Measurements from ENCODE around the gene CCBE1.

Gene CCBE1

DNA sequence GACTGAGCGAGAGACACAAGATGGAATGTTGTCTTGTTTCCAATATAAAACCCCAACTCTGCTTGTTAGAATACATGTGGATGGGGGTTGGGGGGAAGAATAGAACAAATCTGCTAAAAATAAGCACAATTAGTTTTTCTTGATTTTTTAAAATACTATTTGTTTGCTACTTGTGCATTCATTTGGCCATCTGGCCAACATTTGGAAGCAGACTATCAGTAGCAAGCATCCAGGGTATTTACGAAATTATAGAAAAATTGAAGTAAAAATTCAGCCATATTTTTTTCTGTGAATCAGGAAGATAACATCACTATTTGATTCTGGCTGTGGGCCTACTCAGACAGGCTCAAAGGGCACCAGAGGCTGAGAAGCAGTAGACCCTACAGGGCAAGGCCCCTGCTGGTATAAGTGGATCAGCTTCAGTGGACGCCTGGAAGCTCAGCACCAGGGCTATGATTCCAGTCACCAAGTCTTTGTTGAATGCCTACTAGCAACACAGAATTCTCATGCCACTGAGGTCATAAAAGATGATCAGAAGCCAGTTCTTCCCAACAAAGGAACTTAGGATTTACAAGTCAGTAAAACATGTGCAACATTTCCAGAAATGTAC is 133.9 kb downstream of the CCBE1 start:
- Histone ChIP-seq H3K4me1 (ENCODE audit: control insufficient read depth, low read depth, low read length) (peaks cover 12% of the 10 kb centered on the region), H3K9me3 (ENCODE audit: control insufficient read depth, low read depth, low read length) (no peaks in the 10 kb centered on the region), H3K27me3 (ENCODE audit: control insufficient read depth, insufficient read depth, low read length) (no peaks in the 10 kb centered on the region), H3K27ac (ENCODE audit: low read length) (no peak overlapping the region), H3K36me3 (ENCODE audit: control insufficient read depth, low read depth, low read length) (no peaks in the 10 kb centered on the region), H3K4me3 (ENCODE audit: low read length) (no peak overlapping the region), H3K9ac (ENCODE audit: low read length) (no peak overlapping the region)

DNA sequence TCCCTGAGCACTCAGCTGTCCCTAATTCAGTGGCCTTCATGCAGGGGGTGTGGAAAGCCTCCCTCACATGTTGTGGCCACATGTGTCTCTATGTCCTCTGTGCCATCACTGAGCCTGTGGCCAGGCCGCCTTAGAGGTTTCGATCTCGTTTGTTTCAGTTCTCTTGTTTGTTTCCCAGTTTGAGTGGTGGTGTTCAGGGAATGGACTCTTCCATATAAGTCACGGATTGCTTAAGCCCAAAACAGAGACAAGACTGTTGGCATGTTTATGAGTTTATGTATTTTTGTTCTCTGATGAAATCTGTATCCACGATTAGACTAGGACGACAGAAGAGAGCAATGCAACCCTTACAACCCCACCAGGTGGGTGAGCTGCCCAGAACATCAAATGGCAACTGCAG is 134.5 kb downstream of the CCBE1 start:
- Histone ChIP-seq H3K36me3 (ENCODE audit: control insufficient read depth, low read depth, low read length) (no peaks in the 10 kb centered on the region), H3K27me3 (ENCODE audit: control insufficient read depth, insufficient read depth, low read length) (no peaks in the 10 kb centered on the region), H3K4me1 (ENCODE audit: control insufficient read depth, low read depth, low read length) (peaks cover 12% of the 10 kb centered on the region), H3K4me3 (ENCODE audit: low read length) (no peak overlapping the region), H3K27ac (ENCODE audit: low read length) (no peak overlapping the region), H3K9me3 (ENCODE audit: control insufficient read depth, low read depth, low read length) (no peaks in the 10 kb centered on the region), H3K9ac (ENCODE audit: low read length) (no peak overlapping the region)

DNA sequence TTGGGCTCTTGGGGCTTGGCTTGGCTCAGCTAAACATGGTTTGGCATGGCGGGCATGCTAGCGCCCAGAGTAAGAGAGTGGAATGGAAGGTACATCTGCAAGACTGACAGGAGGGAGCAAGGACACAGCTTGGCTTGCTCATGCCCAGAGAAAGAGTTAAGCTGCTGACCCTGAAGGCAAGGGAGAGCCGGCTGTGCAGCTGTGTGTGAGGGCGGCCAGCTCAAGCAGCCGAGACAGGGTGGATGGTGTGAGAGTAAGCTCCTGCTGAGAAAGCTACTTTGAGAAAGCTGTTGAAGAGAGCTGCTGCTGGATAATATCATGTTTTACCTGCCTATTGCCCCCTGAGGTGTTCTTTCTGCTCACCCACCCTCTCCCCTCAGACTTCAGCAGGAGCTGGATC is 135.6 kb downstream of the CCBE1 start:
- no peaks in the 10 kb centered on the region for H3K9me3 ChIP-seq (ENCODE audit: control insufficient read depth, low read depth, low read length)
- H3K9ac ChIP-seq (ENCODE audit: low read length), result no peak overlapping the region
- peaks cover 12% of the 10 kb centered on the region for H3K4me1 ChIP-seq (ENCODE audit: control insufficient read depth, low read depth, low read length)
- no peaks in the 10 kb centered on the region for H3K36me3 ChIP-seq (ENCODE audit: control insufficient read depth, low read depth, low read length)
- no peaks in the 10 kb centered on the region for H3K27me3 ChIP-seq (ENCODE audit: control insufficient read depth, insufficient read depth, low read length)
- H3K4me3 ChIP-seq (ENCODE audit: low read length), result no peak overlapping the region
- no peak overlapping the region for H3K27ac ChIP-seq (ENCODE audit: low read length)

DNA sequence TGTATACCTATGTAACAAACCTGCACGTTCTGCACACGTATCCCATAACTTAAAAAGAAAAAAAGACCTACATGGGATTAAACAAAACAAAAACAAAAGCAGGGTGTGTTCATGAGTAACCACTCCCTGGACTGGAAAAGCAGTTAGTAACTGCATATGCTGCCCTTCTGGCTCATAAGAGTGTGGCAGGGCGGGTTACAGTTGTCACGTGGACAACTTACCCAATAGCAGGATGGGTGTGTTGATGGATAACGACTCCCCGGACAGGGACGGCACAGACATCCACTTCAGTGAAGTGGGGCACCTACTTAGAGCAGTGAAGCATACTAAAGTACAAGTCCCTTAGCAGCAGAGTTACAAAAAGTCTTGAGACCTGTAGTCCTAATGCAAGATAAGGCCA is 136.7 kb downstream of the CCBE1 start:
- H3K4me3 ChIP-seq (ENCODE audit: low read length), result no peak overlapping the region
- no peak overlapping the region for H3K27ac ChIP-seq (ENCODE audit: low read length)
- no peaks in the 10 kb centered on the region for H3K36me3 ChIP-seq (ENCODE audit: control insufficient read depth, low read depth, low read length)
- no peaks in the 10 kb centered on the region for H3K27me3 ChIP-seq (ENCODE audit: control insufficient read depth, insufficient read depth, low read length)
- no peak overlapping the region for H3K9ac ChIP-seq (ENCODE audit: low read length)
- H3K4me1 ChIP-seq (ENCODE audit: control insufficient read depth, low read depth, low read length), result peaks cover 6% of the 10 kb centered on the region
- H3K9me3 ChIP-seq (ENCODE audit: control insufficient read depth, low read depth, low read length), result no peaks in the 10 kb centered on the region

DNA sequence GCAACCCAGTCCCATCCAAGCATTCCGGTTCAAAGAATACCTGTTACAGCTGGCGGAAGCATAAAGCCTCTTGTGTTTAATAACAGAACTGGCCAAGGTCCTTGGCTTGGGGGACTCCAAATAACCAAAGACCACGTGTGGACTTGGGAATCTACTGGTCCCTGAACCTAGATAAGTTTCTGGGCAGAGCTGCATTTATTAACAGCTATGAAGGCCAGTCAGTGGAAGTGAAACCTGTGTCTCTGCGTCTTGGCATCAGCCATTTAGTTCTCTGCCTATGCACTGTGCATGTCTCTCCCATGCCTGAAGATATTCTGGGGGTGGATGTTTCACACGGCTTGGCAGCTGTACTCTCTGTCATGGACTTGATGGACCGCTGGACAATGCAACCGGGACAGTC is 137.7 kb downstream of the CCBE1 start:
- H3K4me3 ChIP-seq (ENCODE audit: low read length), result no peak overlapping the region
- no peak overlapping the region for H3K9ac ChIP-seq (ENCODE audit: low read length)
- H3K9me3 ChIP-seq (ENCODE audit: control insufficient read depth, low read depth, low read length), result no peaks in the 10 kb centered on the region
- H3K4me1 ChIP-seq (ENCODE audit: control insufficient read depth, low read depth, low read length), result peaks cover 5% of the 10 kb centered on the region
- no peaks in the 10 kb centered on the region for H3K36me3 ChIP-seq (ENCODE audit: control insufficient read depth, low read depth, low read length)
- no peak overlapping the region for H3K27ac ChIP-seq (ENCODE audit: low read length)
- H3K27me3 ChIP-seq (ENCODE audit: control insufficient read depth, insufficient read depth, low read length), result no peaks in the 10 kb centered on the region

DNA sequence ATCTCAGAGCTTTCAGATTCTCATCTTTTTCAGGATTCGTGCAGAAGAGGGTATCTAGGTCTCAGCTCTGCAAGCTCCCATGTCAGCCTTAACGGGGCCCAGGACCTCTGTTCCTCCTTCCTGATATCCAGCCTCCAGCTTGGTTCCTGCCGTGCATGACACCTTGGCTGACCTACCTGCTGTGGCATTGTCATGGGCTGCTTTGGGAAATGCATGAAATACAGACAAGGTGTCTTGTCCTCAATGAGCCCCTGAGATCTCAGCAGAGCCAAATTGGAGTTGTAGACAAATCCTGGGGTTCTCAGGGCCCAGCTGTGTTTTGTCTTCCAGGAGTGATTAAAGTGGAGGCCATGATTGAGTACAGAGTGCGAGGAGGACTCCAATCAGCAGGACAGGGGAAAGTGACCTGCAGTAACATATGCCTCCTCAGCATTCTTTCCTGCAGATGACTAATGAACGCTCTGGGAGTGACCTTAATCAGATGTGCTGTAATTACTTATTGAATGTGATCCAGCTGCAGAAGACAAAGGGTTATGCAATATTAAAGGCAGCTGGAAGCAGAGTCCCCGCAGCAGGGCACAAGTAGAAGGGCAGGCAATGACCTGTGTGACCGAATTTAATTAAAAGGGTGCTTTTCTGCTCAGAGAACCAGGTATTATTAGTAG is 141.1 kb downstream of the CCBE1 start:
- no peak overlapping the region for H3K9ac ChIP-seq (ENCODE audit: low read length)
- H3K4me1 ChIP-seq (ENCODE audit: control insufficient read depth, low read depth, low read length), result peaks cover 5% of the 10 kb centered on the region
- H3K27ac ChIP-seq (ENCODE audit: low read length), result no peak overlapping the region
- H3K36me3 ChIP-seq (ENCODE audit: control insufficient read depth, low read depth, low read length), result no peaks in the 10 kb centered on the region
- no peak overlapping the region for H3K4me3 ChIP-seq (ENCODE audit: low read length)
- no peaks in the 10 kb centered on the region for H3K9me3 ChIP-seq (ENCODE audit: control insufficient read depth, low read depth, low read length)
- no peaks in the 10 kb centered on the region for H3K27me3 ChIP-seq (ENCODE audit: control insufficient read depth, insufficient read depth, low read length)

DNA sequence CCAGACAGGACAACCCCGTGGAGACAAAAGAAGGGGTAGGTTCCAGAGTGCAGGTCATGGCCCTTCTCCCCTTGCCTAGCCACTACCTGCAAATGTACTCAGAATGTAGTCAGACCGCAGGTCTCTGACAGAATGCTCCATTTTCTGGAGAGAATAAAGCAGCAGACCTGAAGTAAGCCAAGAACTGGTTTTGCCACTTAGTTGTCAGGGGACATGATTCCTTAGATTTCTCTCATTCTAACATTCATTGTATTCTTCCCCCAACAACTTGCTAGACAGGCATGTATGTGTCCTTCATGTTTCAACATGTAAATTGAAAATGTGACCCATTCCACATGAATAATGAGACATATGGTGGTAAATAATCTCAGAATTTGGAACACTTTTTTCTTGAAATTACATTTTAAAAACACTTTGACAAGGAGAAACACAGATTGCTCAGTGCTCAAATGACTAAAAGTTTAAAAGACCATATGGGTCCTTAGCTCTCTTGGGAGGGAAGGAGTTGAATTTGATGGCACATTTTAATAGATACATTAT is 142.4 kb downstream of the CCBE1 start:
- no peak overlapping the region for H3K4me3 ChIP-seq (ENCODE audit: low read length)
- H3K36me3 ChIP-seq (ENCODE audit: control insufficient read depth, low read depth, low read length), result no peaks in the 10 kb centered on the region
- H3K9me3 ChIP-seq (ENCODE audit: control insufficient read depth, low read depth, low read length), result no peaks in the 10 kb centered on the region
- H3K27me3 ChIP-seq (ENCODE audit: control insufficient read depth, insufficient read depth, low read length), result no peaks in the 10 kb centered on the region
- peaks cover 5% of the 10 kb centered on the region for H3K4me1 ChIP-seq (ENCODE audit: control insufficient read depth, low read depth, low read length)
- no peak overlapping the region for H3K27ac ChIP-seq (ENCODE audit: low read length)
- no peak overlapping the region for H3K9ac ChIP-seq (ENCODE audit: low read length)

DNA sequence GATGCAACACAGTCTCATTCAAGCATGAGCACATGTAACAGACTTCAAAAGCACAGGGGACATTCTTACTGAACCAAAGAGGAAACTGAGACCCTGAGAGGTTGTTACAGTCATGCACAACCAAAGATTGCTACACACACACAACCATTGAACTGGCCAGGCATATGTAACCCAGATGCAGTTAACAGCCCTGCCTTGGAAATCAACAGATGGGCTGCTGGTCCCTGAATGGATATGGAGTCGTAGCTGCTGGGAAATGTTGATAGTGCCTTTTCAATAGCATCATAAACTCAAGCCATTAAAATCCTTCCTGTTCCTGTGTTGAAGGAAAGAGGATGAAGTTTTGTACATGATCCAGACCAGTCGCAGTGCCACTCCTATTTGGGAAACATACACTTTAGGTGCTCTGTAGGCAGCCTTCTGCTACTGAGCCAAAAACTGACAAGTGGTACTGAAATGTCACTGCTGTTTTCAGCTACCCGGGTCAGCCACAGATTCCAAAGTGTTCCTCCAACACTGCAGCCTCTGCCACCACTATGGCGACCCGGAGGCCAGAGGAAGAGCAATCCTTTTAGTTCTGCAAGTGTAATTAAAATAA is 143.9 kb downstream of the CCBE1 start:
- H3K4me1 ChIP-seq (ENCODE audit: control insufficient read depth, low read depth, low read length), result peaks cover 7% of the 10 kb centered on the region
- no peaks in the 10 kb centered on the region for H3K9me3 ChIP-seq (ENCODE audit: control insufficient read depth, low read depth, low read length)
- H3K27ac ChIP-seq (ENCODE audit: low read length), result no peak overlapping the region
- H3K36me3 ChIP-seq (ENCODE audit: control insufficient read depth, low read depth, low read length), result no peaks in the 10 kb centered on the region
- no peak overlapping the region for H3K4me3 ChIP-seq (ENCODE audit: low read length)
- H3K27me3 ChIP-seq (ENCODE audit: control insufficient read depth, insufficient read depth, low read length), result no peaks in the 10 kb centered on the region
- no peak overlapping the region for H3K9ac ChIP-seq (ENCODE audit: low read length)

DNA sequence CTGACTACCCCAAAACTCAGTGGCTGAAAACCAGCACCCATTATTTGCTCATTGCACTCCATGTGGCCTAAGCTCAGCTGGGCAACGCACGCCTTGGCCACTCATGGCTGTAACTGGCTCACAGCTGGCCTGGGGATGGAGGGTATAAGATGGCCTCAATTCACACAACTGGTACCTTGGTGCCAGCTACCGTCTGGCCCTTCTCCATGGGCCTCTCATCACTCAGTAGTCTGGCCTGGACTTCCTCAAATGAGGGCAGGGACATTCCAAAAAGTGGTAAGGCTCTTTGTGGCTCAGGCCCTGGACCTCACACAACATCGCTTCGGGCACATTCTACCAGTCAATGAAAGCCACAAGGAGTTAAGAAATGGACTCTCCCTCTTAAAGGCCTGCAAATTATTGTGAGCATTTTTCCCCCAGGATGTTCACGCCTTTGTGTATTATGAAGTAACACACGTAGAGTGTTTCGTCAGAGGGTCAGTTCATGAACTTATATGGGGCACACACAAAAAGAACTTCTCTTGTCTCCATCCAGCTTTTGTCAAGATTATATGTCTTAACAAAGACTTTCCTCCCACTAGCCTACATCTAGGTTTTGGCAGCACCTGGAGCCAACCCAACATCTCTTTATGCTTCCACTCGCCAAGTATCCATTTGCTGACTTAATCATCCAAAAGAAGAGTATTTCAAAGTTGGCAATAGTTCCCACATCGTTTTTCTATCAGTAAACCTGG is 145.2 kb downstream of the CCBE1 start:
- Histone ChIP-seq H3K9ac (ENCODE audit: low read length) (no peak overlapping the region), H3K4me1 (ENCODE audit: control insufficient read depth, low read depth, low read length) (peaks cover 20% of the 10 kb centered on the region), H3K36me3 (ENCODE audit: control insufficient read depth, low read depth, low read length) (no peaks in the 10 kb centered on the region), H3K27ac (ENCODE audit: low read length) (no peak overlapping the region), H3K9me3 (ENCODE audit: control insufficient read depth, low read depth, low read length) (no peaks in the 10 kb centered on the region), H3K27me3 (ENCODE audit: control insufficient read depth, insufficient read depth, low read length) (no peaks in the 10 kb centered on the region), H3K4me3 (ENCODE audit: low read length) (no peak overlapping the region)

DNA sequence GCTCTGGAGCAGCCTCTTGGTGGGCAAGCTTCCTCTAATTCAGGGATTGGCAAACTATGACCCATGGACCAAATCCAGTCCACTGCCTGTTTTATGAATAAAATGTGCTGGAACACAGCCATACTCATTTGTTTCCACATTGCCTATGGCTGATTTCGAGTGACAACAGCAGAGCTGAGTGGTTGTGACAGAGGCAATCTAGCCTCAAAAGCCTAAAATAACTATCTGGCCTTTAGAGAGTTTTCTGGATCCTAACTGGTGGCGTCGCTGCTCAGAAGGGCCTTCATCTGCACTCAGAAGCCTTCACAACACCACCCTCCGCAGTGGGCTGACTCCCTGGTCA is 147.1 kb downstream of the CCBE1 start:
- no peaks in the 10 kb centered on the region for H3K27me3 ChIP-seq (ENCODE audit: control insufficient read depth, insufficient read depth, low read length)
- no peaks in the 10 kb centered on the region for H3K9me3 ChIP-seq (ENCODE audit: control insufficient read depth, low read depth, low read length)
- H3K4me1 ChIP-seq (ENCODE audit: control insufficient read depth, low read depth, low read length), result peaks cover 15% of the 10 kb centered on the region
- no peaks in the 10 kb centered on the region for H3K36me3 ChIP-seq (ENCODE audit: control insufficient read depth, low read depth, low read length)
- H3K9ac ChIP-seq (ENCODE audit: low read length), result no peak overlapping the region
- no peak overlapping the region for H3K27ac ChIP-seq (ENCODE audit: low read length)
- no peak overlapping the region for H3K4me3 ChIP-seq (ENCODE audit: low read length)

DNA sequence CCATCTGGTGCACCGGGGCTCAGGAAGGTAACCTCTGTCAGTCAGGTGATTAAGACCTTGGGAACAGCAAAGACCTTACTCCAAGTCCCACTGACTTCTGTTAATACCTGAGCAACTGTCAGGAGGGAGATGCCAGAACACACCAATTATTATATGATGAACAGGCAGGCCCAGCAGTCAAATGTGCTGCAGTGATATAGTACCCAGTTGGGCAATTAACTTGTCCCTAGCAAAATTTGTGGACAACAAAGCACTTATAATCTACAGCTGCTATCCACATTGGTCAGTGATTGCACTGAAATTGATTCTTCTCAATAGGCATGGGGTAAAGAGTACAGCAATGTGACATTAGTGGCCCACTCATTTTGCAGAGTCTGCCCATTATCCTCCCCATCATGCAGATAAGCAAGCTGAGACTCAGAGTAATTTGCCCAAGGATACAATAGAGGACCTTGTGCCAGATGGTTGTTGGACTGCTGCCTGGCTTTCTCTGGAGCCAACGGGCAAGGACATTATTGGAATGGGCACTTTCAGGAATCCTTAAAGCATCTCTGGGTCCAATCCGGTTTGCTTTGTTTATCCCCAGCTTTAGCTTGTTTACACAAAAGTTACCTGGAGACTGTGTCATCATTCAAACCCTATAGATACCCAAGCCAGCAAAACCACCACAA is 147.6 kb downstream of the CCBE1 start:
- Histone ChIP-seq H3K4me3 (ENCODE audit: low read length) (no peak overlapping the region), H3K27me3 (ENCODE audit: control insufficient read depth, insufficient read depth, low read length) (no peaks in the 10 kb centered on the region), H3K4me1 (ENCODE audit: control insufficient read depth, low read depth, low read length) (peaks cover 15% of the 10 kb centered on the region), H3K36me3 (ENCODE audit: control insufficient read depth, low read depth, low read length) (no peaks in the 10 kb centered on the region), H3K9me3 (ENCODE audit: control insufficient read depth, low read depth, low read length) (no peaks in the 10 kb centered on the region), H3K9ac (ENCODE audit: low read length) (no peak overlapping the region), H3K27ac (ENCODE audit: low read length) (no peak overlapping the region)

Data from iPS-18a (cell line).